HG03280 (cell line): ENCODE data around the gene BTBD1.

Source experiments
- ATAC-seq: cut with Tn5 transposase; IDR thresholded peaks from one replicate; pipeline ENCODE4 v1.9.1; 2021; ENCODE audit warnings: mild to moderate bottlenecking, moderate library complexity; ENCODE audit not compliant: unreplicated experiment

The BTBD1 gene

GRCh38 chr15:83066734-83067637 lies at the start of gene BTBD1:
TSS of gene BTBD1 (minus strand) at chr15:83067252. CDS start at chr15:83067151, 101 bp downstream.
- peak; percentile 86 for ATAC-seq

DNA sequence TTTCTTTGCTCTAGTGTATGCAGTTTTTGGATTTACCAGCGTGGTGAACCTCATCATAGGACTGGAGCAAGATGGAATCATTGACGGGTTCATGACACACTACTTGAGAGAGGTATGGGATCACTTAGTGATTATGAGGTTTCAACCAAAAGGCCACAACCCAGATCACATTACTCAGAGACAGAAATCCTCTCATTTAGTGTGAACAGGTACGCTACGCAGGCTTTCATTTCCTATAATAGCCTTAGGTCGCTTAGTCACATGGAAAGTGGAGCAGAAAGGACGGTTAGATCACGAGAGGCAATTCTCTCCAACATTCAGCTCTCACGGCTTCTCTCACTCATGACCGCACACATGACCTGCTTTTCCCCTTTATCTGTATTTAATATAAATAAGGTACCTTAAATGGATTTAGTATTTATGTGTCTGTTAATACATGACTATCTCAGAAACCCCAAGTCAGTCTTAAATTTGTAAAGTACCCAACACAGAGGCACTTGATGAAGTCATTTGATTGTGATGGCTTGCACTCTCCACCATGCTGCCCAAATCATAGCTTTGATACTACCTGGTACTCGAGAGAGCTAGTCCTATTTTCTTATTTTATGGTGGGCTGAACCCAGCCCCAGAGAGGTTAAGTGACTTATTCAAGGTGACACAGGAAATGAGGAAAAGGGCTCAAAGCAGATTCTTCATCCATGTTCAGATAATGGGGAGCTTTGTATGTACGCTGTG lies 48.9 kb upstream of the BTBD1 start:
- peak; percentile 60 for ATAC-seq

- no peak for ATAC-seq
These were observed 48.4 kb upstream of the BTBD1 start for GRCh38 chr15:83115410-83115809.

DNA sequence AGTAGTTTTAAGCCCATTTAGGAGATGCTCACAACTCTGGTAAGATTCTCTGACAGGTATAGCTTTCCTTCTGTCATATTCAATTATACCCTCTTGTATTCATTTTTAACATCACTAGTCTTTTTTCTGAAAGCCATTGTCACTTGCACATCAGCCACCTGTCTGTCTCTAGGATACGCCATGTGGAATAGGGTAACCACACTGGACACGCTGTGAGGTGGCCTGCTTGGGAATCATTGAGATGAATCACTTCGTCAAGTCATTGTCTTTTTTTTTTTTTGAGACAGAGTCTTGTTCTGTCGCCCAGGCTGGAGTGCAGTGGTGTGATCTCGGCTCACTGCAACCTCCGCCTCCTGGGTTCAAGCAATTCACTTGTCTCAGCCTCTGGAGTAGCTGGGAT lies 47.8 kb upstream of the BTBD1 start:
- ATAC-seq, result no peak

DNA sequence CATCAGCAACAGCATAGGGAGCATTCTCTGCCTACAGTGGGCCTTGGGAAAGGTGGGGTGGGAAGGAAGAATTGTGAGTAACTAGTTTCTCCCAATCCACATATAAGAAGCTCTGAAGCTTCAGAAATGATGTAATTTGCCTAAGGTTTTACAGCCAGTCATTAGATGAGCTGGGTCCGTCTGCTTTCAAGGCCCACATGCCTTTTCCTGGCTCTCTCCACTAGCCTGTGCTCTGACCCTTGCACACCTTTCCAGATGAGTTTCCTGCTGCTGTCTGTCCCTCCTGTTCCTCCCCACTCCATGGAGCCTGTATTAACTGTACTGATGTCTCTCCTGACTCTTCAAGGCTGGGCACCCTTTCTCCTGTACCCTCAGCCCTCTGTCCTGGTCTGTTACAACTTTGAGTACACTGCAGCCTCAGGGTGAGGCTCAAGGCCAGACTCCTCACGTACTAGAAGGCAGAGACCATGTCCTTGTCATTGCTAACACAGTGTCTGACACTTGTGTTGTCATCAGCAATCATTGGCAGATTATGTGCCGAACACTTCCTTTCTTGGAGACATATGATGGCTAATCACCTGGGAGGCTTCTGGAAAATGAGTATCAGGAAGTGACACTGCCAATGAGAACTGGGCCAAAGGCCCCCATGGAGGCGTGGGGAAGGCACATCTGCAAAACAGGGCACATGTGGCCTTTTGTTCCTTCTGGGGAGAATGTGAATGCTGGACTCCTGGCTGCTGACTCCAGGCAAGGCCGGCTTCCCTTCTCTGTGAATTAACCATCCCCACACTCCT lies 47.0 kb upstream of the BTBD1 start:
- no peak for ATAC-seq

DNA sequence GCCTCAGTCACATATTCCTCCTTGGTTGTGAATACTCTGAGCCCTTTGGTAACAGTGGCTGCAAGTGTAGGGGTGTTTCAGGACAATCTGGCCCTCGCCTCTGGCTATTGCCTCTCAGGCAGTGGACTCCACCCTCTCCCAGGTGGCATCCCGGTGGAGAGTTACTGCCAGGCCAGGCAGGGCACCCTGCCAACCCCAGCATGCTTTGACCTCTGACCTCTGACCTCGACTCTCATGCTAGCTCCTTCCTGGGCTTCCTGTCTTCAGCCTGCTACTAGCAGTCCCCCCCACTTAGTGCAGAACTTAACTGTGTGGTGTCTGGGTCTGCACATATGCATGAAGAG lies 45.9 kb upstream of the BTBD1 start:
- no peak for ATAC-seq

DNA sequence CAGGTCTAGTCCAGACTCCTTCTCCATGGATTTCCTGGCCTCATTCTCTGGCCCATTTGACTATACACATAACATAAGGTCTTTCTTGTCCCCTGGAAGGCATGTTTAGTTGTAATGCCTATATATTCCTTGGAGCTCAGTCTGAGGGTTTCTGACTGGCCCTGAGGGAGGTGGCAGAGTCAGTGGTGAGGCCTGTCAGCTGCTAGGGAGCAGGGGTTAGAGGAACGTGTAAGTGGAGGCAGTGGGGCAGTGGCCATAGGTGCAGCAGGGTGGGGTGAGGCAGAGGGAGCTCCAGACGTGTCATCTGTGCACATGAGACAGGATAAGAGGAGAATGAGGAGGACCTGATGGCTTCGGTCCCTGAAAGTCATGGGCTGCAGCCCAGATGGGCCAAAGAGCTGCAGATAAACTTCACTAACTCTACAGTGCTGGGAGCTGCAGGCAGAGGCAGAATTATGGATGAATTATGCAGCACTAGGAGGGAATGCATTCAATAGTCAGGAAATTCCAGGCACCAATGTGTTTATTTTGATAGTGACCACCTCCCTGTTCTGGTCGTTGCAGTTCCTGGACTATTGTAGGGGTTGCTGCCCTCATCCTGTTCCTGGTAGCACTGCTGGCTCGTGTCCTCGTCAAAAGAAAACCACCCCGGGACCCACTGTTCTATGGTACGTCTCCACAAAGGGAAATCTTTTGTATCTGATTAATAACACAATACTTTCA lies 45.3 kb upstream of the BTBD1 start:
- ATAC-seq, result no peak

DNA sequence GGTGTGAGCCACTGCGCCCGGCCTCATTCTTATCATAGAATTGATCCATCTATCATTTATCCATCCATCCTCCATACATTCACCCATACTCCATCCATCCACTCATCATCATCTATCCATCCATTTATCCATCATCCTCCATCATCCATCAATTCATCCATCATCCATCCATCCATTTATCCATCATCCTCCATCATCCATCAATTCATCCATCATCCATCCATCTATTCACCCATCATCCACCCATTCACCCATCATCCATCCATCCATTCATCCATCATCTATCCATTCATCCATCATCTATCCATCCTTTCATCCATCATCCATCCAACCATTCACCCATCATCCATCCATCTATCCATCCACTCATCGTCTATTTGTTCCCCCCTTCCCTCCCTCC lies 44.1 kb upstream of the BTBD1 start:
- no peak for ATAC-seq

GRCh38 chr15:83110381-83110780 lies 43.3 kb upstream of the BTBD1 start:
- no peak for ATAC-seq

- no peak for ATAC-seq
These were observed 42.5 kb upstream of the BTBD1 start for GRCh38 chr15:83109532-83109931.

- peak; percentile 53 for ATAC-seq
These were observed 41.5 kb upstream of the BTBD1 start for GRCh38 chr15:83108266-83109219.

DNA sequence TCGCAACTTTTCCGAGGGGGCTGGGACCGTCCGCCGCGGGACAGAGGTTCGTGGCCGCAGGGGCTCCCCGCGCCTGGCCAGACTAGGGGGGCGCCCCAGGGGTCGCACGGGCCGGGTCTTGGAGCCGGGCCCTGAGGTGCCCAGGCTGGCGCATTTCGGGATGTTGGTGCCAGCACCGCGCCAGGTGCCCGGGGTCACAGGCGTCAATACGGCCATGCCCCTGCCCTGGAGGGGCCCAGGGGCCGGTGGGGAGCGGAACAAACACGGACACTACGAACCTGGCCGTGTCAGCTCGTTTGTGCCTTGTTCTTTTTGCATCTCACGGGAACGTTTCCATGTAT lies 40.8 kb upstream of the BTBD1 start:
- ATAC-seq, result no peak

DNA sequence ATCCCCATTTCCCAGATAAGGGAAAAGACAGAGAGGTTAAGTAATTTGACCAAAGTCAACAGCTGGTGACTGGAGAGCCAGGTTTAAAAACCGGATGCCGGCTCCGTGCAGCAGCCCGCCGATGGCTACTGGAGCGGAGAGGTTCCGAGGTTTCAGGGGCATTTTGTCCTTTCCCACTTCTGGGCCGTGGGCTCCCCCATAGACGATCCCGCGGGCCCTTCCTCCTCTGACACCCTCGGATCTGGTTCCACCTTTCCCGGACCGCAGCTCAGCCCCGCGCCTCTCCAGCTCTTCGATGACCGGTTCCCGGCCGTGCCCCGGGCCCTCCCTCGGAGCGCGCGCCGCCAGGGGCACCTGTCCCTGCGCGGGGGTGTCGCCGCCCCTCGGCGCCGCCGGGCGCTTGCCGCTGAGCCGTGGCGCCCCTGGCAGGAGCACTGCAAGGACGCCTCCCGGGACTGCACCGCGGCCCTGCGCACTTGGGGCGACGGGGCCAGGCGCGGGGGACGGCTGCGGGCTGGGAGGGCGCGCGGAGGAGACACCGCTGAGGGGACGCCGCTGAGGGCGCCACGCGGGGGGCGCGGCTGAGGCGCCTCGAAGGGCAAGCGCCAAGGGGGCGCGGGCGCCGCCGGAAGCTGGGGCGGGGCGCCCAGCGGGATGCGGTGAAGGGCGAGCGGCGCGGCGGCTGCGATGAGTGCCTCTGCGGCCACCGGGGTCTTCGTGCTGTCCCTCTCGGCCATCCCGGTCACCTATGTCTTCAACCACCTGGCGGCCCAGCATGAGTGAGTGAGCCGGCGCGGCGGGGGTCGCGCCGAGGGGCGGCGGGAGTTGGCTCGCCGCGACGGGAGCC lies 40.2 kb upstream of the BTBD1 start, which contains the start of gene TM6SF1:
TSS of gene TM6SF1 (plus strand) at position 652 of the 847 bp plus-strand sequence. CDS start at position 688, 36 bp downstream.
- ATAC-seq, result peak; percentile 30

- no peak for ATAC-seq
These were observed 38.4 kb upstream of the BTBD1 start for GRCh38 chr15:83105440-83105839.

GRCh38 chr15:83104141-83104540 lies 37.1 kb upstream of the BTBD1 start:
- ATAC-seq, result no peak

GRCh38 chr15:83102346-83102745 lies 35.3 kb upstream of the BTBD1 start:
- ATAC-seq, result no peak

DNA sequence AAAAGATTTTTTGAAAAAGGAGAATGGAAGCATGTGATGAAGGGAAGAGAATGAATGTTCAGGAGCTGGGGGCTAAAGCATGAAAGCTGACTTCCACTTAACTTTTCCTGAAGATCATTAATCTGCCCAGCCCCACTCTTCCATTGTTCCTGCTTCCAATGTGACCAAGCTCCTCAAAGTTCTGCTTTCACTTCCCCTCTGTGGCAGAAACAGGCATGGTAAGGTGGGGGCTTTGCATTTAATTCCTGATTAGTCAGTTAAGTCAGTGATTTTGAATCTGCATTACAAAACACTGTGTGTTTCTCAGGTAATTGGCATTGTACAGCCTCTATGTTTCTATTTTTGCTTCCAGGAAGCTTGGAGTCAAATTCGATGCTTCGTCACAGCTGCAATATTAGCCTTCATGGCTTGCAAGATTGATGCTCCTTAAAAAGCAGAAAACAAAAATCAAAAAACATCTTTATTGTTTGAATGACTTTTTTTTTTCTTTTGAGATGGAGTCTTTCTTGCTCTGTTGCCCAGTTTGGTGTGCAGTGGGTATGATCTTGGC lies 33.1 kb upstream of the BTBD1 start:
- no peak for ATAC-seq

DNA sequence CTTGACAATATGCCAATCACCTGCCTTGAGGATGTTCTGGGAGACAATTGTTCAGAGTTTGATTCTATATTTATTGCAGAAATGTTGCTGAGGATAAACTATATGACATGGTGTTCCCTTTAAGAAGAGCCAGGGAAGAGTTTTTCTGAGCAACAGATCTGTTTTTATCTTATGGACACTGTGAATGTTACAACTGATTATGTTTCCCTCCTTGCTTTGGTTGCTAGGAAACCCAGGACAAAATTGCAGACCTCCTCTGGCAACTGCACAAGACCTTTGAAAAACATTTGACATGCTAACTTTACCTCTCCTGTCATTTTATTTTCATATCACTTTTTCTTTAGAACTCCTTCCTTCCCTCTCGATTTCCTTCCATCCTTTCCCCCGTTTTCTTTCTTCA lies 32.2 kb upstream of the BTBD1 start:
- ATAC-seq, result no peak
